SK-N-SH (cell line): Measurements from ENCODE around the gene CXADR. TPM values are rescaled to one million over a fixed set of nuclear protein-coding genes. Genes with fewer than 3 reads are reported as not detected.
"Not testable (repeated sequence)": the region's sequence is repeated elsewhere in the genome, so short reads cannot be mapped to it uniquely, and the experiment has no call there.

ENCODE experiments used
- CTCF ChIA-PET: fragments of 300-600, 350-600 bp; formaldehyde crosslinking; extraction: SDS; loops from one replicate; lab custom pipeline; 2021; lab: Yijun Ruan, JAX
- POLR2A ChIA-PET: fragments of 350-600 bp; sonication (Branson Sonifier 250); formaldehyde crosslinking; extraction: SDS; loops from one replicate; lab custom pipeline; 2020; ENCODE audit warnings: antibody characterized with exemption, inconsistent platforms; lab: Yijun Ruan, JAX
- DNase-seq: peaks from one replicate; pipeline ENCODE4 v3.0.0; 2012
- H2AFZ ChIP-seq: fragments of 200-600 bp; sonication (generic); 2 replicates; pipeline ENCODE4 v1.8.1; 2016; ENCODE audit warnings: antibody characterized with exemption, mild to moderate bottlenecking, low read depth
- H3F3A ChIP-seq: fragments of 200-600 bp; sonication (generic); replicated peaks from 2 replicates; pipeline ENCODE3; 2016; ENCODE audit warnings: antibody characterized with exemption, mild to moderate bottlenecking; ENCODE audit not compliant: insufficient read depth
- H3K27ac ChIP-seq, 2 experiments: fragments of 200-500 bp in 1 of 2; fragments of 200-600 bp in 1 of 2; sonication (Bioruptor generic) in 1 of 2; sonication (generic), shearing (Covaris generic) in 1 of 2; 2 replicates each; pipeline versions ENCODE4 v1.5.1 to v1.6.1; 2014 to 2016; ENCODE audit warnings: low read depth in 2 of 2, inconsistent platforms in 1 of 2, low read length in 1 of 2, mild to moderate bottlenecking in 1 of 2, mixed read lengths in 1 of 2
- H3K27me3 ChIP-seq: fragments of 200-600 bp; sonication (generic), shearing (Covaris generic); 2 replicates; pipeline ENCODE4 v1.6.1; 2016; ENCODE audit warnings: mixed run types; ENCODE audit not compliant: insufficient read depth
- H3K36me3 ChIP-seq, 2 experiments: fragments of 200-500 bp in 1 of 2; fragments of 200-600 bp in 1 of 2; sonication (Bioruptor generic) in 1 of 2; sonication (generic) in 1 of 2; replicated peaks in 1 of 2; 2 replicates each; pipeline versions ENCODE3 to v1.5.1; 2014 to 2016; ENCODE audit warnings: low read length in 1 of 2, mild to moderate bottlenecking in 1 of 2; ENCODE audit not compliant: insufficient read depth in 2 of 2, control insufficient read depth in 1 of 2
- H3K4me1 ChIP-seq, 2 experiments: fragments of 200-500 bp in 1 of 2; fragments of 200-600 bp in 1 of 2; sonication (Bioruptor generic) in 1 of 2; sonication (generic), shearing (Covaris generic) in 1 of 2; 2 replicates each; pipeline versions ENCODE4 v1.5.1 to v1.6.1; 2014 to 2016; ENCODE audit warnings: low read depth in 1 of 2, low read length in 1 of 2, mixed run types in 1 of 2; ENCODE audit not compliant: insufficient read depth in 2 of 2, control insufficient read depth in 1 of 2
- H3K4me2 ChIP-seq: fragments of 200-600 bp; sonication (generic), shearing (Covaris generic); 2 replicates; pipeline ENCODE4 v1.6.1; 2017; ENCODE audit warnings: mixed run types
- H3K4me3 ChIP-seq, 2 experiments: fragments of 200-500 bp in 1 of 2; fragments of 200-600 bp in 1 of 2; sonication (Bioruptor generic) in 1 of 2; sonication (generic), shearing (Covaris generic) in 1 of 2; 2 replicates each; pipeline versions ENCODE4 v1.5.1 to v1.8.1; 2014 to 2016; ENCODE audit warnings: low read depth in 2 of 2, inconsistent platforms in 1 of 2, low read length in 1 of 2, mild to moderate bottlenecking in 1 of 2, mixed read lengths in 1 of 2, moderate library complexity in 1 of 2
- H3K79me2 ChIP-seq: fragments of 200-600 bp; sonication (generic); 2 replicates; pipeline ENCODE4 v1.8.1; 2017; ENCODE audit warnings: mild to moderate bottlenecking; ENCODE audit not compliant: insufficient read depth
- H3K9ac ChIP-seq: fragments of 200-600 bp; sonication (generic); 2 replicates; pipeline ENCODE4 v1.6.1; 2017; ENCODE audit warnings: mixed run types
- H3K9me2 ChIP-seq: fragments of 200-600 bp; sonication (generic); 2 replicates; pipeline ENCODE4 v1.6.1; 2017; ENCODE audit warnings: mixed run types
- H3K9me3 ChIP-seq: fragments of 200-600 bp; sonication (generic); 2 replicates; pipeline ENCODE4 v1.6.1; 2017; ENCODE audit warnings: mixed run types, mild to moderate bottlenecking, moderate library complexity
- H4K20me1 ChIP-seq: fragments of 200-600 bp; sonication (generic); 2 replicates; pipeline ENCODE4 v1.6.1; 2017; ENCODE audit warnings: mild to moderate bottlenecking, mixed run types; ENCODE audit not compliant: insufficient read depth
- CHD2 ChIP-seq: fragments of 150-350 bp; IDR thresholded peaks from 2 replicates; pipeline ENCODE4 v1.6.1; 2018; ENCODE audit warnings: low read length; ENCODE audit not compliant: partially characterized antibody
- CTCF ChIP-seq: fragments of 200-600 bp; sonication (generic); IDR thresholded peaks from 2 replicates; pipeline ENCODE4 v1.6.1; 2017; ENCODE audit warnings: antibody characterized with exemption, mild to moderate bottlenecking, moderate library complexity
- ELF1 ChIP-seq: IDR thresholded peaks from 2 replicates; pipeline ENCODE4 v1.4.0; 2012
- EZH2phosphoT487 ChIP-seq: fragments of 200-600 bp; sonication (generic); IDR thresholded peaks from 2 replicates; pipeline ENCODE4 v1.6.1; 2017; ENCODE audit warnings: low read depth, mixed run types, mild to moderate bottlenecking, antibody characterized with exemption, moderate library complexity, borderline replicate concordance
- FOSL2 ChIP-seq: IDR thresholded peaks from 2 replicates; pipeline ENCODE4 v1.4.0; 2012; ENCODE audit warnings: low read depth, mild to moderate bottlenecking, moderate library complexity, borderline replicate concordance
- FOXJ3 ChIP-seq: sonication (generic); formaldehyde crosslinking; IDR thresholded peaks from 2 replicates; pipeline ENCODE4 v1.5.1; 2020; ENCODE audit warnings: mild to moderate bottlenecking, missing genetic modification reagents
- FOXM1 ChIP-seq: IDR thresholded peaks from 2 replicates; pipeline ENCODE4 v1.4.0; 2012; ENCODE audit warnings: low read depth, mild to moderate bottlenecking
- GATA2 ChIP-seq: sonication (generic); formaldehyde crosslinking; IDR thresholded peaks from 2 replicates; pipeline ENCODE4 v1.5.0; 2020; ENCODE audit warnings: mild to moderate bottlenecking, missing genetic modification reagents
- JUND ChIP-seq: IDR thresholded peaks from 2 replicates; pipeline ENCODE4 v1.4.0; 2012
- MXI1 ChIP-seq: IDR thresholded peaks from 2 replicates; pipeline ENCODE4 v1.6.1; 2012; ENCODE audit warnings: mild to moderate bottlenecking, low read depth, low read length, improper control_type of control experiment
- NRF1 ChIP-seq: IDR thresholded peaks from 2 replicates; pipeline ENCODE4 v1.6.1; 2012; ENCODE audit warnings: low read depth, mild to moderate bottlenecking, low read length
- PBX3 ChIP-seq: IDR thresholded peaks from 2 replicates; pipeline ENCODE4; 2012
- RAD21 ChIP-seq: IDR thresholded peaks from 2 replicates; pipeline ENCODE4 v1.6.1; 2012; ENCODE audit warnings: mild to moderate bottlenecking, low read length
- RCOR1 ChIP-seq: fragments of 150-350 bp; IDR thresholded peaks from 2 replicates; pipeline ENCODE4 v1.6.1; 2017; ENCODE audit warnings: antibody characterized with exemption, low read length
- RXRA ChIP-seq: IDR thresholded peaks from 2 replicates; pipeline ENCODE4 v1.4.0; 2012; ENCODE audit warnings: low read depth, mild to moderate bottlenecking, borderline replicate concordance
- SIN3A ChIP-seq: IDR thresholded peaks from 2 replicates; pipeline ENCODE4 v1.6.1; 2012; ENCODE audit warnings: low read depth, mild to moderate bottlenecking, low read length, moderate library complexity, borderline replicate concordance
- TEAD4 ChIP-seq: IDR thresholded peaks from 2 replicates; pipeline ENCODE4 v1.4.0; 2012; ENCODE audit warnings: mild to moderate bottlenecking, borderline replicate concordance; ENCODE audit not compliant: insufficient read depth
- YY1 ChIP-seq: IDR thresholded peaks from 2 replicates; pipeline ENCODE4 v1.4.0; 2012; ENCODE audit warnings: low read depth, mild to moderate bottlenecking
- ZBTB33 ChIP-seq: IDR thresholded peaks from 2 replicates; pipeline ENCODE4 v1.4.0; 2012; ENCODE audit warnings: low read depth, borderline replicate concordance
- WGBS: methylation state at CpG from one replicate; pipeline ENCODE4 v1.1.6; 2017; ENCODE audit warnings: low lambda C conversion rate; 5-methylcytosine and 5-hydroxymethylcytosine counted together
- polyA plus RNA-seq, 3 experiments: library from polyadenylated mRNA; depleted of rRNA; stranded (reverse); fragments of >200 nt; gene quantifications; 2 replicates each; pipeline ENCODE4 v1.2.3, GENCODE V29; 2012

Gene CXADR
- polyA plus RNA-seq, 1 of the 3 experiments (the other 2 are of a cell fraction): 1.1 TPM

- no peak overlapping the region for H3K4me2 ChIP-seq
- no peak overlapping the region for H3K27ac ChIP-seq
- H3K4me3 ChIP-seq: no peak overlapping the region
- no peak for TF ChIP-seq ZBTB33
- no peaks in the 10 kb centered on the region for H3K4me1 ChIP-seq
- H4K20me1 ChIP-seq: no peaks in the 10 kb centered on the region
- no peaks in the 10 kb centered on the region for H3K36me3 ChIP-seq
- no peak overlapping the region for H3K9ac ChIP-seq
- DNase-seq: no peak
- H3K9me3 ChIP-seq: no peaks in the 10 kb centered on the region
- H3F3A ChIP-seq: no peaks in the 10 kb centered on the region
- H2AFZ ChIP-seq: no peak overlapping the region
- CTCF ChIA-PET: interaction anchor here (1.1 to 1.3 kb wide), 2 partner anchors 13 to 86 kb away, joined by 3 read pairs; no protein-coding TSS in a partner anchor
- H3K79me2 ChIP-seq: no peaks in the 10 kb centered on the region
- 78% methylated on average over 7 of the region's 7 CpGs for WGBS
- POLR2A ChIA-PET: no interaction called here
- no peaks in the 10 kb centered on the region; the same call in 1 of the 2 replicates for H3K27me3 ChIP-seq
- H3K9me2 ChIP-seq: no peaks in the 10 kb centered on the region
Observed at GRCh38 chr21:17472592-17473271, 40.1 kb upstream of the CXADR start.

- Histone ChIP-seq H3K27ac (no peak overlapping the region), H4K20me1 (no peaks in the 10 kb centered on the region), H3K9ac (no peak overlapping the region), H3K36me3 (no peaks in the 10 kb centered on the region), H3K4me1 (no peaks in the 10 kb centered on the region), H3K27me3 (no peaks in the 10 kb centered on the region; the same call in 1 of the 2 replicates), H2AFZ (no peak overlapping the region), H3F3A (no peaks in the 10 kb centered on the region), H3K4me3 (no peak overlapping the region), H3K4me2 (no peak overlapping the region), H3K9me2 (no peaks in the 10 kb centered on the region), H3K9me3 (no peaks in the 10 kb centered on the region), H3K79me2 (no peaks in the 10 kb centered on the region)
- POLR2A ChIA-PET: no interaction called here
- WGBS: 84% methylated on average over 4 of the region's 4 CpGs
- TF ChIP-seq RXRA: no peak
- TF ChIP-seq TEAD4: no peak
- no peak for TF ChIP-seq NRF1
- TF ChIP-seq PBX3: no peak
- TF ChIP-seq CHD2: no peak
- no peak for TF ChIP-seq GATA2 (CRISPR knock-in tag)
- no peak for TF ChIP-seq SIN3A
- TF ChIP-seq MXI1: no peak
- no peak for TF ChIP-seq FOXM1
- TF ChIP-seq JUND: no peak
- no peak for TF ChIP-seq RCOR1
- no peak for TF ChIP-seq FOXJ3 (CRISPR knock-in tag)
- TF ChIP-seq FOSL2: no peak
- no peak for TF ChIP-seq ELF1
- no peak for TF ChIP-seq YY1
- no peak for TF ChIP-seq CTCF
- TF ChIP-seq RAD21: no peak
- no peak for TF ChIP-seq EZH2phosphoT487
- DNase-seq: no peak
- CTCF ChIA-PET: interaction anchor here (0.6 kb wide), 1 partner anchor 51 kb away, joined by 3 read pairs; no protein-coding TSS in a partner anchor
Observed at GRCh38 chr21:17476006-17476405, 36.8 kb upstream of the CXADR start.

GRCh38 chr21:17478156-17478555 is 34.7 kb upstream of the CXADR start:
- WGBS: 94% methylated on average over 6 of the region's 6 CpGs
- H4K20me1 ChIP-seq, H3K36me3 ChIP-seq, H3K4me2 ChIP-seq, H3K4me3 ChIP-seq, H3K4me1 ChIP-seq, H3K79me2 ChIP-seq, DNase-seq, H3K9me3 ChIP-seq, CTCF ChIA-PET, H3K27me3 ChIP-seq, H3K9ac ChIP-seq, H2AFZ ChIP-seq, POLR2A ChIA-PET, H3K27ac ChIP-seq, H3K9me2 ChIP-seq, H3F3A ChIP-seq: not testable (repeated sequence)
